Spleen (tissue), 7 donors: ENCODE data around the gene MYO5B.

ENCODE experiments used
- CTCF ChIP-seq, 11 experiments: fragments of 200-600 bp in 7 of 11; fragments of 450-650 bp in 4 of 11; sonication (generic) in 4 of 11; IDR thresholded peaks in 8 of 11; conservative IDR thresholded peaks in 3 of 11; 1 replicate in 7 of 11; 2 replicates in 4 of 11; pipeline versions ENCODE4 v1.4.0 to v1.8.0; 2016 to 2021; ENCODE audit warnings: antibody characterized with exemption in 11 of 11, inconsistent platforms in 4 of 11, mild to moderate bottlenecking in 1 of 11
- POLR2A ChIP-seq, 3 donors: fragments of 450-650 bp; IDR thresholded peaks; one replicate each; pipeline ENCODE4 v1.5.1; 2017; ENCODE audit warnings: antibody characterized with exemption in 3 of 3, mild to moderate bottlenecking in 1 of 3
- donor health status: DM: no; HTN: no; CAD: no; lungs with moderate emphysema.
- donor health status: DM: no; HTN: no; CAD: no.
- donor health status: DM: no; HTN: no; CAD: no.

GRCh38 chr18:49915352-49915751 is 279.6 kb downstream of the MYO5B start:
- TF ChIP-seq CTCF (IDR thresholded peaks at IDR 0.05 in 8 of 11, conservative IDR thresholded peaks at IDR 0.05 in 3 of 11) (no peak), POLR2A (IDR thresholded peaks at IDR 0.05) (no peak)
